Transverse colon (tissue), 3 donors: ENCODE data around the gene SORCS3.

ENCODE experiments used
- POLR2A ChIP-seq: fragments of 450-650 bp; IDR thresholded peaks from one replicate; pipeline ENCODE4 v1.6.1; 2016; ENCODE audit warnings: antibody characterized with exemption, mild to moderate bottlenecking, moderate library complexity
- TF ChIP-seq, protein P1 (sequence below), 5 experiments: fragments of 200-600 bp in 3 of 5; fragments of 450-650 bp in 2 of 5; sonication (generic) in 3 of 5; IDR thresholded peaks; 1 replicate in 2 of 5; 2 replicates in 3 of 5; pipeline ENCODE4 v1.5.1; 2016 to 2017; ENCODE audit warnings: antibody characterized with exemption in 5 of 5, inconsistent platforms in 3 of 5, mild to moderate bottlenecking in 2 of 5, moderate library complexity in 1 of 5

DNA sequence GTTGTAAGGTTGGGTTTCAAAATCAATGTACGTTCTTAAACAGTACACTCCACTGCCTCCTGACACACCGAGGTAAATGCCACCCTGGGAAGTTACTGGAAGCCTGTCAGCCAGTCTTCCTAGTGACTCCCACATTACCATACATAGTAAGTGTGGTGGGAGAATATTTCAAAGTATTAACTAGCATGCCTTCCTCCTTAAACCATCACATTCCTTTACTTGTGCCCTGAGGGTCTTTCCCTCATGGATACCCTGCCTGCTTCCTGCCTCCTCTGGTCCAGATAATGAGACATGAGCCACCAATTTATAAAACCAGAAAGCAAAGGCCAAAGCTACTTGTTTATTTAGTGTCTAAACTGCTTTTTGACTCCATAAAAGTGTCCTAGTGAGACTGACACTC is 23.3 kb upstream of the SORCS3 start:
- no peak for TF ChIP-seq POLR2A
- TF ChIP-seq, protein P1, sequence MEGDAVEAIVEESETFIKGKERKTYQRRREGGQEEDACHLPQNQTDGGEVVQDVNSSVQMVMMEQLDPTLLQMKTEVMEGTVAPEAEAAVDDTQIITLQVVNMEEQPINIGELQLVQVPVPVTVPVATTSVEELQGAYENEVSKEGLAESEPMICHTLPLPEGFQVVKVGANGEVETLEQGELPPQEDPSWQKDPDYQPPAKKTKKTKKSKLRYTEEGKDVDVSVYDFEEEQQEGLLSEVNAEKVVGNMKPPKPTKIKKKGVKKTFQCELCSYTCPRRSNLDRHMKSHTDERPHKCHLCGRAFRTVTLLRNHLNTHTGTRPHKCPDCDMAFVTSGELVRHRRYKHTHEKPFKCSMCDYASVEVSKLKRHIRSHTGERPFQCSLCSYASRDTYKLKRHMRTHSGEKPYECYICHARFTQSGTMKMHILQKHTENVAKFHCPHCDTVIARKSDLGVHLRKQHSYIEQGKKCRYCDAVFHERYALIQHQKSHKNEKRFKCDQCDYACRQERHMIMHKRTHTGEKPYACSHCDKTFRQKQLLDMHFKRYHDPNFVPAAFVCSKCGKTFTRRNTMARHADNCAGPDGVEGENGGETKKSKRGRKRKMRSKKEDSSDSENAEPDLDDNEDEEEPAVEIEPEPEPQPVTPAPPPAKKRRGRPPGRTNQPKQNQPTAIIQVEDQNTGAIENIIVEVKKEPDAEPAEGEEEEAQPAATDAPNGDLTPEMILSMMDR (IDR thresholded peaks at IDR 0.05) = no peak
